Activated naive CD4-positive, alpha-beta T cell treated with anti-CD3 and anti-CD28 coated beads, Interleukin-2, amount 50 U/mL, for 72 hours (primary cell): ENCODE results near the gene ARL15. TPM values are rescaled to one million over a fixed set of nuclear protein-coding genes. Genes with fewer than 3 reads are reported as not detected.
A peak's percentile ranks its signal among the peaks of the same experiment; 100 is the strongest.

ENCODE experiments used
- ATAC-seq, 2 donors: fragments of 150-1000 bp; cut with Tn5 transposase; 2 replicates each; pipeline ENCODE4 v1.10.0; 2021; ENCODE audit warnings: mild to moderate bottlenecking in 2 of 2, moderate library complexity in 2 of 2
- DNase-seq, 2 donors: peaks; one replicate each; pipeline ENCODE4 v3.0.0; 2021 to 2022; ENCODE audit warnings: low spot score in 2 of 2
- H3K27ac Mint-ChIP-seq, 2 donors: one replicate each; pipeline ENCODE4 v1.8.0; 2022; ENCODE audit warnings: mild to moderate bottlenecking in 2 of 2, mixed read lengths in 2 of 2
- H3K36me3 Mint-ChIP-seq, 2 donors: one replicate each; pipeline ENCODE4 v1.8.0; 2022; ENCODE audit warnings: mixed read lengths in 2 of 2
- H3K9me3 Mint-ChIP-seq, 2 donors: one replicate each; pipeline ENCODE4 v1.8.0; 2022; ENCODE audit warnings: mixed read lengths in 2 of 2
- total RNA-seq, 2 donors: library from RNA; stranded (reverse); gene quantifications; one replicate each; pipeline ENCODE4 v1.2.3, GENCODE V29; 2022

ARL15 gene
- total RNA-seq, 2 donors from 2014 or later, result 7.1 to 10.2 TPM

- peaks cover 12 to 19% of the 10 kb centered on the region in 2 donors for H3K9me3 Mint-ChIP-seq
- no peak for DNase-seq
- no peak overlapping the region for H3K27ac Mint-ChIP-seq
- peaks cover 20 to 34% of the 10 kb centered on the region in 2 donors for H3K36me3 Mint-ChIP-seq
- no peak for ATAC-seq
These were observed 134.1 kb downstream of the ARL15 start for GRCh38 chr5:54176066-54176830.

- no peak overlapping the region for H3K27ac Mint-ChIP-seq
- H3K9me3 Mint-ChIP-seq, result peaks cover 12 to 28% of the 10 kb centered on the region in 2 donors
- no peak for ATAC-seq
- H3K36me3 Mint-ChIP-seq, result peaks cover 38 to 39% of the 10 kb centered on the region in 2 donors
- DNase-seq, result no peak
These were observed 137.1 kb downstream of the ARL15 start for GRCh38 chr5:54173251-54173650.

- DNase-seq, result no peak
- peaks cover 12 to 28% of the 10 kb centered on the region in 2 donors for H3K9me3 Mint-ChIP-seq
- H3K27ac Mint-ChIP-seq, result no peak overlapping the region
- no peak for ATAC-seq
- peaks cover 35 to 52% of the 10 kb centered on the region in 2 donors for H3K36me3 Mint-ChIP-seq
These were observed 138.6 kb downstream of the ARL15 start for GRCh38 chr5:54171645-54172384.

DNA sequence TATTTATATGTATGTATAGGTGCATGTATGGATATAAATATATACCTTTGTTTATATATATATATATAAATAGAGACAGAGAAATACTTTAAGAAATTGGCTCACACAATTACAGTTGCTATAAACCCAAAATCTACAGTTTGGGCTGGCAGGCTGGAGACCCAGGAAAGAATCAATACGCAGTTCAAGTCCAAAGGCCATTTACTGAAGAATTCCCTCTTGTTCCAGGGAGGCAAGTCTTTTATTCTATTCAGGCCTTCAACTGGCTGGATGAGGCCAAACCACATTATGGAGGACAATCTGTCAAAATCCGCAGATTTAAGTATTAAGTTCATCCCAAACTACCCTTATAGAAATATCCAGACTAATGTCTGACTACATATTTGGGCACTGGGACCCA lies 144.7 kb downstream of the ARL15 start:
- DNase-seq (no peak), ATAC-seq (no peak)
- Mint-ChIP-seq H3K36me3 (peaks cover 11 to 36% of the 10 kb centered on the region in 2 donors), H3K9me3 (peaks cover 0 to 11% of the 10 kb centered on the region in 2 donors), H3K27ac (no peak overlapping the region)

- Mint-ChIP-seq H3K27ac (peak overlapping the region in 1 of 2 donors; percentile 0), H3K9me3 (peaks cover 0 to 5% of the 10 kb centered on the region in 2 donors)
- no peak for ATAC-seq
These were observed 148.2 kb downstream of the ARL15 start for GRCh38 chr5:54162184-54162583.

GRCh38 chr5:54160329-54160728 lies 150.0 kb downstream of the ARL15 start:
- ATAC-seq, result no peak
- H3K36me3 Mint-ChIP-seq, result no peaks in the 10 kb centered on the region
- H3K9me3 Mint-ChIP-seq, result peaks cover 0 to 5% of the 10 kb centered on the region in 2 donors
- no peak overlapping the region for H3K27ac Mint-ChIP-seq
- no peak for DNase-seq

More at GRCh38 chr5:54162184-54162583, 148.2 kb downstream of the ARL15 start:
- H3K36me3 Mint-ChIP-seq, result peaks cover 0 to 12% of the 10 kb centered on the region in 2 donors
- no peak for DNase-seq

DNA sequence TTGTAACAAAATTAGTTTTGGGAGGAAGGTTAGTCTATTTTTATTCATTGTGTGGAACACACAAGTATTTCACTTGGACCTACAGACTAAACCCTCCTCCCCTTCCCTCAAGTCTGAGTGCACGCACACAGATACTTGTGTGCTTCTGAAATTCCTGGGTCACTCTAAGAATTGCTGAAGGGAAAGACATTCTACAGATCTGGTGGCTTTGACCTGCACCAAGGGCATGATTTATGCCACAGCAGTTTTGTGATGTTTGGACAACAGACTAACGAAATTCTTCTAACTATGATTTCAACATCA lies 150.5 kb downstream of the ARL15 start:
- H3K27ac Mint-ChIP-seq, result no peak overlapping the region
- ATAC-seq (no peak), DNase-seq (no peak)
- H3K9me3 Mint-ChIP-seq, result peaks cover 0 to 3% of the 10 kb centered on the region in 2 donors
- H3K36me3 Mint-ChIP-seq, result no peaks in the 10 kb centered on the region

GRCh38 chr5:54159153-54159892 lies 151.1 kb downstream of the ARL15 start:
- ATAC-seq (no peak), DNase-seq (no peak)
- Mint-ChIP-seq H3K36me3 (no peaks in the 10 kb centered on the region), H3K27ac (no peak overlapping the region), H3K9me3 (no peaks in the 10 kb centered on the region)

DNA sequence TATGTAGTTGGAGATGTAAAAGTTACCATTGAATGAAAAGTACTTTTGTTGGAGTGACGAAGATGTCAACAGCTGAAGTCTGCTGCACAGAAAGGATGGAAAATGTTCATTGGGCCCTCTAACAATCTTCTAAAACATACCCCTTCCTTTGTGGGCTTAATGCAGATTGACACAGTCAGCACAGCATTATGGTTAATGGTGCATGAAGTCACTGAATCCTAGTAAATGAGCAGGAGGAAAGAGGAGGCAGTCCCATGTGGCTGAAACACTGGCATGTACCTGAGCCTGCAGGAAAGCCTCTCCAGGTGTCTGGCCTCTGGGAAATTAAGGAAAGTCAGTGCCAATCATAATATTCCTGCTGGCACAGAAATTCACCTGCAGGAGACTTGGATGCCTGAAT lies 153.8 kb downstream of the ARL15 start:
- no peaks in the 10 kb centered on the region for H3K36me3 Mint-ChIP-seq
- DNase-seq (no peak), ATAC-seq (no peak)
- no peaks in the 10 kb centered on the region for H3K9me3 Mint-ChIP-seq
- H3K27ac Mint-ChIP-seq, result no peak overlapping the region

GRCh38 chr5:54150841-54151240 lies 159.5 kb downstream of the ARL15 start:
- Mint-ChIP-seq H3K9me3 (no peaks in the 10 kb centered on the region), H3K36me3 (peaks cover 6 to 10% of the 10 kb centered on the region in 2 donors), H3K27ac (no peak overlapping the region)
- DNase-seq, result no peak
- ATAC-seq, result no peak

DNA sequence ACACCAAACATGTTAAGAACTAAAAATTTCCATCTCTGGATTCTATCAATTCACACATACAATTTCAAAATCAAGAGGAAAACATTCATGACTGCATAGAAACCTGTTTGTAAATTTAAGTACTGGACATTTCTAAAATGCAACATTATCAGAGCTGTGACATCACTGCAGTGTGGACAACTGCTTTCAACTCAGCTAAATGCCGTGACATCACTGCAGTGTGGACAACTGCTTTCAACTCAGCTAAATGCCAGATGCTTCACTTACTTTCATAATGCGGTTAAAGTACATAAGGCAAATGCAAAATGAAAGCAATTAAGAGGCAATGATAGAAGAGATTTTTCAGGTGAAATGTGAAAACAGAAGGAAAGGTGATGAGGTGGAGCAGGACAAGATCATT lies 161.5 kb downstream of the ARL15 start:
- Mint-ChIP-seq H3K9me3 (no peaks in the 10 kb centered on the region), H3K36me3 (peaks cover 6 to 10% of the 10 kb centered on the region in 2 donors), H3K27ac (no peak overlapping the region)
- DNase-seq, result no peak
- no peak for ATAC-seq

DNA sequence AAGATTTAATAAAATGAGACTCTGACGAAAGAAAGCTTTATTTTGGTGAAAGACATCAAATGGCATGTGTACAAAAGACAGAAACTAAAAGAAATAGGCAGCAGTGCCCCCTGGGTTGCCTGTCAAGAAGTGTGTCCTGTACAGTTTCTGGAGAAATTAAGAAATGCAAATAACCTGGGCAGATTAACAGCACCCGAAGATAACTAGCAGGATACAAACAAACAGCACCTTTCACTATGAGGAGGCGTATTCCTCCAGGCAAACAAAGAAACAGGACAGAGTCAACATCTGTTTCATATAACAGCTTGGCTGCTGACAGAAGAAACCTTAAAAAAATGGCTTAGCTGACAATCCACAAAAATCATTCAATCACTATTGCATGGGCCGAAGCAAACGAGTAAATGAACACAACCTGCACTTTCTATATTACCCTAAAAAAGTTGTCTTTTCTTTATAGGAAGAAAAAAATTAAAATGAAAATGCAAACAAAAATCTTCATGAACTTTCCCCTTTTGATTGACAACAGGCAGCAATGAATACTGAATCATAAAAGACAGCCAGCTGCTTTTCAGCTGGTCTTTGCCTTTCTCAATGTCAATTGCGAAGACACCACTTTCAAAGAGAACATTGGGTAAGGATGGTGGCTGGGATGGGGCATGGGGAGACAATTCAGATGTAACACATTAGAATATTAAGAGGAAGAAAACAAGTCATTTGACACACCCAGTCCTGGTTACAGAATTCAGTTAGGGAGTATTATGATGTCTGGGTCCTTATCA lies 162.1 kb downstream of the ARL15 start:
- DNase-seq (no peak), ATAC-seq (no peak)
- H3K36me3 Mint-ChIP-seq, result peaks cover 6 to 10% of the 10 kb centered on the region in 2 donors
- H3K27ac Mint-ChIP-seq, result no peak overlapping the region
- no peaks in the 10 kb centered on the region for H3K9me3 Mint-ChIP-seq

DNA sequence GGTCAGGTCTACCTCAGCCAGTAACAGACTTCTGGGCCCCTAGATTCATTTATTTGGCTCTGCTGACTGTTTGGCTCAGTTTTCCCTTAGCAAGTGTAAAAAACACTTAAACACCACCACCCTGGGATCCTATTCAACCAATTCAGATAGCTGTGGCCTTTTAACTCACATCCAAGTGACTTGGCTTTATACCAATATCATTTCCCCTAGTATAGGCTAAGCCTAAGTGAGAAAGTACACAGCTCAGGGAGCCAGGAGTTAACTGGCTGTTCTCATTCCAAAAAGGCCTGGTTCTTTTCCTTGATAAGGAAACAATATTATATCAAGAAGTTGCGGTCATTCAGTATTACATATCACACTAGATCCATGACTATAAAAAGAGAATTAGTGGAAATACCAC lies 163.5 kb downstream of the ARL15 start:
- no peak for DNase-seq
- H3K36me3 Mint-ChIP-seq, result peaks cover 6 to 14% of the 10 kb centered on the region in 2 donors
- ATAC-seq, result no peak

GRCh38 chr5:54146390-54146789 lies 164.0 kb downstream of the ARL15 start:
- Mint-ChIP-seq H3K9me3 (no peaks in the 10 kb centered on the region), H3K36me3 (peaks cover 6 to 14% of the 10 kb centered on the region in 2 donors), H3K27ac (no peak overlapping the region)
- DNase-seq (no peak), ATAC-seq (no peak)

More for the DNA sequence above, 163.5 kb downstream of the ARL15 start:
- H3K9me3 Mint-ChIP-seq, result no peaks in the 10 kb centered on the region
- H3K27ac Mint-ChIP-seq, result no peak overlapping the region

- peaks cover 4 to 6% of the 10 kb centered on the region in 2 donors for H3K36me3 Mint-ChIP-seq
- DNase-seq (no peak), ATAC-seq (no peak)
- no peak overlapping the region for H3K27ac Mint-ChIP-seq
- H3K9me3 Mint-ChIP-seq, result no peaks in the 10 kb centered on the region
These were observed 170.0 kb downstream of the ARL15 start for GRCh38 chr5:54140247-54140840.
